Measurements from ENCODE around the gene STARD9. TPM values are rescaled to one million over a fixed set of nuclear protein-coding genes. Genes with fewer than 3 reads are reported as not detected.
"Not testable (repeated sequence)": the region's sequence is repeated elsewhere in the genome, so short reads cannot be mapped to it uniquely, and the experiment has no call there.

Gene STARD9
- total RNA-seq, 1 donor from 2014 or later, result 41.8 TPM

DNA sequence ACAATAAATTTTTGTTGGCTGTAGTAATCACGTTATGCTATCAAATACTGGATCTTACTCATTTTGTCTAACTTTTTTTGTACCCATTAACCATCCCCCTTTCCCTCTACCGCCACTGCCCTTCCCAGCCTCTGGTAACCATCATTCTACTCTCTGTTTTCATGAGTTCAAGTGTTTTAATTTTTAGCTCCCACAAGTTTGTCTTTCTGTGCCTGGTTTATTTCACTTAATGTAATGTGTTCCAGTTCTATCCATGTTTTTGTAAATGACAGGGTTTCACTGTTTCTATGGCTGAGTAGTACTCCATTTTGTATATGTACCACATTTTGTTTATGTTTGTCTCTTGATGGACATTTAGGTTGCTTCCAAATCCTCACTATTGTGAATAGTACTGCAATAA lies 52.1 kb downstream of the STARD9 start:
- DNase-seq, result no peak

DNA sequence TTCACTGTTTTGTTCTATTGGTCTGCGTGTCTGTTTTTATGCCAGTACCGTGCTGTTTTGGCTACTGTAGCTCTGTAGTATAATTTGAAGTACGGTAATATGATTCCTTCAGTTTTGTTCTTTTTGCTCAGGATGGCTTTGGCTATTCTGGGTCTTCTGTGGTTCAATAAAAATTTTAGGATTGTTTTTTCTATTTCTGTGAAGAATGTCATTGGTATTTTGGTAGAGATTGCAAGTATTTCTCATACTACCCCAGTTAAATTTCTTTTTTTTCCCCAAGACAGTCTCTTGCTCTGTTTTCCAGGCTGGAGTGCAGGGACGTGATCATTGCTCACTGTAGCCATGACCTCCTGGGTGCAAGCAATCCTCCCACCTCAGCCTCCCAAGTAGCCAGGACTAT lies 53.4 kb downstream of the STARD9 start:
- DNase-seq, result no peak

DNA sequence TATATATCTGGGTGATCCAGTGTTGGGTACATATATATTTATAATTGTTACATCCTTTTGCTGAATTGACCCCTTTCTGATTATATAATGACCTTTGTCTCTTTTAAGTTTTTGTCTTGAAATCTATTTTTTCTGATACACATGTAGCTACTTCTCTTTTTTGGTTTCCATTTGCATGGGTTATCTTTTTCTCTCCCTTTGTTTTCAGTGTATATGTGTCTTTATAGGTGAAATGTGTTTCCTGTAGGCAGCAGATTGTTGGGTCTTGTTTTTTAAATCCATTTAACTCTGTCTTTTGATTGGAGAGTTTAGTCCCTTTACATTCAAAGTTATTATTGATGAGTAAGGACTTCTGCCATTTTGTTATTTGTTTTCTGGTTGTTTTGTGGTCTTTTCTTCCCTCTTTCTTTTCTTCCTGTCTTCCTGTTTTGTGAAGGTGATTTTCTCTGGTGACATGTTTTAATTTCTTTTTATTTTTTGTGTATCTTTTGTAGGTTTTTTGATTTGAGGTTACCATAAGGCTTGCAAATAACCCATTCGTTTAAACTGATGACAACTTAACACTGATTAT lies 56.8 kb downstream of the STARD9 start:
- DNase-seq, result no peak

DNA sequence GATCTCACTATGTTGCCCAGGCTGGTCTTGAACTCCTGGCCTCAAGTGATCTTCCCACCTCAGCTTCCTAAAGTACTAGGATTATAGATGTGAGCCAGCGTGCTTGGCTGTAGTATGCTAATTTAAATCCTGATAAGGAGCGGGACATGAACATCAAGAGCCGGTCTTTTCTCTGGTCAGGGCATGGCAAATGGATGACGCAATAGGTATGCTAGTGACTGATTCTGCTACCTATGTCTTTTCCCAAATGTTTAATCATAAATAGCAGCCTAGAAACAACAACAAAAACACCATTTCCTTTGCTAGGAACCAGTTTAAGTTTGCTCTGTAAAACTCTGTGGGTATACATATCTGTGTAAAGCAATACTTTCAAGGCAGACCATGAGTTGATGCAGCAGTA lies 64.7 kb downstream of the STARD9 start:
- DNase-seq, result no peak

DNA sequence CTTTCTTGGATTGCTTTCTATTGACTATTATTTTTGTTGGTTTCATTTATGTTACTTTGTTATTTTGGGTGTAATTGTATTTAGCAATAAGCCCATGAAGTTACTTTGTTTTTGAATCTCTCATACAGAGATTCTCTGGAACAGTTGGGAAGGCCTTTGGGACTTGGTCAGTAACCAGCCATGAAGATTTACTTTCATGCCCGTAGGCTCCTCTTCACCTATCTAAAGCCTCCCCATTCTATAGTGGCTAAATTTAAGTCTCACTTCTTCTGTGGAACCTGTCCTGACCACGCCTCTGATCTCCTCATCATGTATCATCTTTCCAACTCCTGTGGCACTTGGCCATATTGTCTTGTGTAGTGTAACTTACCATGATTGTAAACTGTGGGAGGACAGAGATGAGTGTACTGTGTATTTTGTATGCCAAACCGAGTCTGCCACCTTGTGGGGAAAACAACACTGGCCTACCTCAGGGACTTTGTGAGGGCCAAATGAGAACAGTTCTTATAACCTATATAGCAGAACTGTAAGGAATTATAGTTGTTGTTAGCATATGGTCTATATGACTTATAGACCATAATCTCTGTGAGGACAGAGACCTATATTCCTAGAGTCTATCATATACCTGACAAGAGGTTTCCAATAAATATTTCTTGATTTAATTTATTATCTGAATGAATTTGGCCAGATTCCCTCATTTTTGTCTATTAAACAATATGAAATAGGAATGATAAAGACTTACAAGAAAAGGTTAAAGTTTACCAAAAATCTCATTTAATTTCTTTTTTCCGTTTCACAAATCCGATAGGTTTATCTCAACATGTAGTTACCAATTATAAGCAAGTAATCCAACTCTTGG lies 75.0 kb downstream of the STARD9 start:
- peak; percentile 81 for DNase-seq

DNA sequence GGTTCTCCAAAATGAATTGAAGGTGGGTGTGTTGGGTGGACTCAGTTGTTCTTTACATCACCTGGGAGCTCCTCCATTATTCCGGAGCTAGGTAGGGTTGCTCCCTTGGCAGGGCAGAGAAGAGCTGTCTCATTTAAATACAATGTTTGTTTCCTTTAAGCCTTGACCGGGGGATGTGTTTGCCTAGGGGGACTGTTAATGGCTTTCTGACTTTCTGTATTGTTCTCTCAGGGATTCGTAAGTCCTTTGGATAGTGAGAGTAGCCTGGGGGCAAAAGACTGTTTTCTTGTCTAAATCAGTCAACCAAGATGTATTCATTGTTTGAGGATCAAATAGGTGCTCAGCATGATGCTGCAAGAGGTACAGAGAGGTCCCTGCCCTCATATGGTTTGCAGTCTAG lies 90.4 kb downstream of the STARD9 start:
- DNase-seq, result no peak

DNA sequence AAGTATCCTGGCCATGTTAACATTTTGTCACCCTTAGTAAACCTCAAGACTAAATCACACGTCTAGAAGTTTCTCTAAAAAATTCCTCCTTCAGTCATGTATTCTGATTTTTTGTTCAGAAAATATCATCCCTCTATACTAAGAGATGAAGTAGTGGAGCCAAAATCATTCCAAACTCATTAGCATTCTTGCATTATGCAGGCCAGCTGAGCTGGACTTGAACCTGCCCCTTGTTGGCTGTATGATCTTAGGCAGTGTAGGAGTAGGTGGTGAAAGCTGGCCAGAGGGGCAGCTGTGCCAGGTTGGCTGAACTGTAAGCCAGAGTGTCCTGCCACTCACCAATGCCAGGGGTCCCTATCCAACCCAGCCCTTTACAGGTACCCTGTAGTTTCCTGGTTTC lies 92.4 kb downstream of the STARD9 start:
- no peak for DNase-seq

DNA sequence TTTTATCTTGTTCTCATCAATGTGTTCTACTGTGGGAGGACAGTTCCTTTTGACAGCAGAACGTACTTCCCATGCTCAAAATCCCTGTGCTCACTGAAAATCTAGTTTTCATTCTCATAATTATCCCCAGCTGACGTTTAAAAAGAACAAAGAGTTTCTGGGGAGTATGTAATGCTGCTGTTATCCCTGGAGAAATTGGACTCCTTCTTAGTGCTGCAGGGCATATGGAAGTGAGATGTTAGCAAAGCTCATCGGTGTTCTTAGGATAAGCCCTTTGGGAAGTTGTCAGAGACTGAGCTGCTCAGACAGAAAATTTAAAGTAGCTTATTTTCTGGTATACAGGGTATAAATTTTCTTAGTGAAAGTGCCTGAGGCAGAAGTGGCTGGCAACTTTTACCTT lies 95.0 kb downstream of the STARD9 start:
- peak; percentile 2 for DNase-seq

DNA sequence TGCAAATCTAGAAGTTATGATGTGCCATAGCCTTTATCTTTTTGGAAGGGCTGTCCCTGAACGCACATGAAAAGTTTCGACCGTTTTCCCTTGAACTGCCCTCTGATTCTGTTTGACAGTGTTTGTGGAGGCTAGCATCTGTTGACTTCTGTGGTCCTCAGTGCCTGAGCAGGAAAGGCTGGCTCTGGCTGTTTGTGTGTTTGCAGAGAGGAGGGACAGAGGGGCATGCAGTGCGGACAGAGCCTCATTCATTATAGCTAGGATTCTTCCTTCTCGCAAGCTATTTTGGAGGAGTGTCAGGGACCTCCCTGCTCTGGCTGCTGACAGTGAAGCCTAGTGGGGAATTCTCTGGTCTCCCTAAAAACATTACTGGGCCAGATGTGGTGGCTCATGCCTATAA lies 97.0 kb downstream of the STARD9 start:
- no peak for DNase-seq

DNA sequence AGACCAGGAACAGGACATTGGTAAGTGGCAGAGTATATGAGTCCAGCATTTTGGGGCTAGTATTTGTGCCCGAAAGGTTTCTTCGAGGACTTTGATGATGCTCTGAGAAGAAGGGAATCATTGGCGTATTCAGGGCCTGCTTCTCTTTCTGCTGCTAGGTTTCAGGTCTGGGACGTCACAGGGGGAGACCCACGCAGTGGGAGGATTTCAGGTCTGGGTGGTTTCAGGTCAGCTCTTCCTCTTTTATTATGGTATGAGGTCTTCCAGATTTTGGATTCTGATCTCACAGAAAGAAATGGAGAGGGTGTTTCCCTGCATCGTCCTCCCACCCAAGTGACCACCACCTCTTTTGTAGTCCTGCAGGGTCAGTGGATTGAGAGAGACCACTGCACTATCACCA lies 99.1 kb downstream of the STARD9 start:
- DNase-seq, result no peak

DNA sequence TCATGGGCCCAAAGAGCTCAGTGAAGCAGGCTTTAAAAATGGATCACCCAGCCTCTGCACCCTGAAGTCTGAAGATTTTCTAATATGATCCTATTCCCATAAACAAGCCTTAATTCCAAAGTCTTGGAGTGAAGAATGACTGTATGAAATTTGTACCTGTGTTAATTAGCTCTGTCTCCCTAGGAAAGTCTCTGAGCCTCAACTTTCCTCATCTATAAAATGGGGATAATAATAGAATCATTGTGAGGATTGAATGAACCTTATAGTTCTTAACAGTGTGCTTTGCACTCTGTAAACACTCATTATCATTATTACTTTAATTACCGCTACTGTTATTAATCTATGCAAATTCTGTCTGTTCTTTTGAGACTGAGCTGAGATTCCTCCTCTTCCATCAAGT lies 99.6 kb downstream of the STARD9 start:
- no peak for DNase-seq

DNA sequence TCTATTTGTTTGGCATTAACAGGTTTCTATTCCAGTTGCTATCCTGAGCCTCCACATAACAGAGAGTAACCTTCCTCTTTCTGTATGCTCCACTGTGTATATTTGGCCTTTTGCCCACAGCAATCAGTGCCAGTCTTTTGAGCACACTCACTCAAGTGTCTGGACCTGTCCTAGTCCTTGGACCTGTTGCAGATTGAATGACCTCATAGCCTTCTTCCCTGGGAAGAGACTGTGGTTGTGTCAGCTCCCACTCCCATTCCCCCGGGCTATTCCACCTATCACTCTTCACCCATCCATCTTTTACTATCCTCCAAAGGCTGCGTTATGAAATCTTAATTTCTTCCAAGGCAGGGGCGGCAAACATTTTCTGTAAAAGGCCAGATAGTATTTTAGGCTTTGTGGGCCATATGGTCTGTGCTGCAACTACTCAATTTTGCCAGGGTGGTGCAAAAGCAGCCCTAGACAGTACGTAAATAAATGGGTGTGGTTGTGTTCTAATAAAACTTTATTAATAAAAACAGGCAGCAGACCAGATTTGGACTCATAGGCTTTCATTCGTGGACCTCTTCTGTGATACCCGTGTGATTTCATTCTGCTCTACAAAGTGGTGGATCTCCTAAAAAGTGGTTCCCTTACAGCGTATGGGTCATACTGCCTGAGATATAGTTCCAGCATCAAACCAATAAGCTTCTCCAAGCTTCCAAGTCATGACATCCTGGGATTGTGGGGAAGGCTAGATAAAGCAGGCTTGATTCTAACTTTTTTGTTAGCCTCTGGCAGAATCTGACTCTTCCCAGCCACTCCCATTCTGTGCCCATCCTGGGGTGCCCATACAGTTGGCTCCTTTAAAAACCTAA lies 104.1 kb downstream of the STARD9 start:
- DNase-seq, result no peak

DNA sequence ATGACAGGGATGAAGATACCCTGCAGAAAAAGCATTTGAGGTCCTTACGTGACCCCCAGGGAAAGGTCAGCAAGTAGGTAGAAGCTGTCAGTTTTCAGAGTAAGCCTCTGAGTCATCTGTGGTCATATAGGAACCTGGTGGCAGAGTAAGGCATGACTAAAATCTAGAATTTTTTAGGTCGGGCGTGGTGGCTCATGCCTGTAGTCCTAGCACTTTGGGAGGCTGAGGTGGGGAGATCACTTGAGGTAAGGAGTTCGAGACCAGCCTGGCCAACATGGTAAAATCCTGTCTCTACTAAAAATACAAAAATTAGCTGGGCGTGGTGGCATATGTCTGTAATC lies 104.7 kb downstream of the STARD9 start:
- DNase-seq, result not testable (repeated sequence)

DNA sequence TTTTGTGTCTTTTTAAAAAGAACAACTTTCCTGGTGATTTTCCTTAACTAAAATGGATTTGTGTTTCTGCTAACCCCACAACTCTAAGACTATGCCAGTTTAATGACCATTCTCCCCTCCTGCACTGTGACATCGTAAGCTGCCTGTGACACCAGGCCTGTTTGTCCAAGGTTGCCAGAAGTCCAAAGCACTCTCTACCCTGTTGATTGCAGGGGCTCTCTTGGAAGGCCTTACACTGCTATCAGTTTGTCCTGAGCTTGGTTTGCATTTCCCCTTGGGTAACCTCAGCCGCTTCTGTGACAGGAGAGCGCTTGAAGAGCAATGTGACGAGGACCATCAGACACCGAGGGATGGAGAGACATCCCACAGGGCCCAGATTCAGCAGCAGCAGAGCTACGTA lies 105.7 kb downstream of the STARD9 start:
- no peak for DNase-seq

DNA sequence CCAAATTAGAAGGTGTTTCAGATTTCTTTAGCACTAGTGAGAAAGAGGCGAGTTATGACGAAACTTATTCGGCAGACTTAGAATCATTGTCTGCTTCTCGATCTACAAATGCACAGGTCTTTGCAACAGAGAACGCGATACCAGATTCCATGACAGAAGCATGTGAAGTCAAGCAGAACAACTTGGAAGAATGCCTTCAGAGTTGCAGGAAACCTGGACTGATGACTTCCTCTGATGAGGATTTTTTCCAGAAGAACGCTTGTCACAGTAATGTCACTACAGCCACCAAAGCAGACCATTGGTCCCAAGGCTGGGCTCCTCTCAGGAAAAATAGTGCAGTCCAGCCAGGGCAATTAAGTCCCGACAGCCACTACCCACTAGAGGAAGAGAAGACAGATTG lies 110.9 kb downstream of the STARD9 start:
- no peak for DNase-seq

DNA sequence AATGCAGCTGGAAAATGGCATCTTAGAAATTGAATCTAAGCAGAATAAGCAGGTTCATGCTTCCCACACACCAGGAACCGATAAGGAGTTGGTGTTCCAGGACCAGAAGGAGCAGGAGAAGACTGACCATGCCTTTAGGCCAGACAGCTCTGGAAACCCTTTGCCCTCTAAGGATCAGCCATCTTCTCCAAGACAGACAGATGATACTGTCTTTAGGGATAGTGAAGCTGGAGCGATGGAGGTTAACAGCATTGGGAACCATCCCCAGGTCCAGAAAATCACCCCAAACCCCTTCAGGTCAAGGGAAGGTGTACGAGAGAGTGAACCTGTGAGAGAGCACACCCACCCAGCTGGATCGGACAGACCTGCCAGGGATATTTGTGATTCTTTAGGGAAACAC lies 112.3 kb downstream of the STARD9 start:
- no peak for DNase-seq

DNA sequence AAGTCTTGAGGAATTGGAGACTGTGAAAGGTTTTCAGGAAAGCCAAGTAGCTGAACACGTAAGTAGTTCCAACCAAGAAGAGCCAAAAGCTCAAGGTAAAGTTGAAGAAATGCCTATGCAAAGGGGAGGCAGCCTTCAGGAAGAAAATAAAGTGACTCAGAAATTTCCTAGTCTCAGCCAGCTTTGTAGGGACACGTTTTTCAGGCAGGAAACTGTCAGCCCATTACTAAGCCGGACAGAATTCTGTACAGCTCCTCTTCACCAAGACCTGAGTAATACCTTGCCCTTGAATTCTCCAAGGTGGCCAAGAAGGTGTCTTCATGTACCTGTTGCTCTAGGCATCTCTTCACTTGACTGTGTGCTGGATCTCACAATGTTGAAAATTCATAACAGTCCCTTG lies 112.9 kb downstream of the STARD9 start:
- DNase-seq, result no peak

DNA sequence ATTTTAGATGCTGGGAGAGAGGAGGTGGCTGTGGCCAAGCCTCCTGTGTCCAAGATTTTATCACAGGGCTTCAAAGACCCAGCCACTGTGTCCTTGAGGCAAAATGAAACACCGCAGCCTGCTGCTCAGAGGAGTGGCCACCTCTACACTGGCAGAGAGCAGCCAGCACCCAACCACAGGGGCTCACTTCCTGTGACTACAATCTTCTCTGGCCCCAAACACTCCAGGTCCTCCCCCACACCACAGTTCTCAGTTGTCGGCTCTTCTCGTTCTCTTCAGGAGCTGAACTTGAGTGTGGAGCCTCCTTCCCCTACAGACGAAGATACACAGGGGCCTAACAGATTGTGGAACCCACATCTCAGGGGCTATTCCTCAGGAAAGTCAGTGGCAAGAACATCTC lies 115.9 kb downstream of the STARD9 start:
- no peak for DNase-seq

DNA sequence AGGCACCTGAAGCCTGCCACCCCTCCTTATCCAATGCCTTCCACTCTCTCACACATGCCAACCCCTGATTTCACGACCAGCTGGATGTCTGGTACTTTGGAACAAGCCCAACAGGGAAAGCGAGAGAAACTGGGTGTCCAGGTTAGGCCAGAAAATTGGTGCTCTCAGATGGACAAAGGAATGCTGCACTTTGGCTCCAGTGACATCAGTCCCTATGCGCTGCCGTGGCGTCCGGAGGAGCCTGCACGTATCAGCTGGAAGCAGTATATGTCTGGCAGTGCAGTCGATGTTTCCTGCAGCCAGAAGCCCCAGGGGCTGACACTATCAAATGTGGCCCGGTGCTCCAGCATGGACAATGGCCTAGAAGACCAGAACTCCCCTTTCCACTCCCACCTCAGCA lies 116.4 kb downstream of the STARD9 start:
- no peak for DNase-seq

DNA sequence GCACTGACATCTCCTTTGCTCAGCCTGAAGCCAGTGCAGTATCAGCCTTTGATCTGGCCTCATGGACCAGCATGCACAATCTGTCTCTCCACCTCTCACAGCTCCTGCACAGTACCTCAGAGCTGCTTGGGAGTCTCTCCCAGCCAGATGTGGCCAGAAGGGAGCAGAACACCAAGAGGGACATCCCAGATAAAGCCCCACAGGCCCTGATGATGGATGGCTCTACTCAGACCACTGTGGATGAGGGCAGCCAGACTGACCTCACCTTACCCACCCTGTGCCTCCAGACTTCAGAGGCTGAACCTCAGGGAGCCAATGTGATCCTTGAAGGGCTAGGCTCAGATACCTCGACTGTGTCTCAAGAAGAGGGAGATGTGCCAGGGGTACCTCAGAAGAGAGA lies 117.1 kb downstream of the STARD9 start:
- no peak for DNase-seq

DNA sequence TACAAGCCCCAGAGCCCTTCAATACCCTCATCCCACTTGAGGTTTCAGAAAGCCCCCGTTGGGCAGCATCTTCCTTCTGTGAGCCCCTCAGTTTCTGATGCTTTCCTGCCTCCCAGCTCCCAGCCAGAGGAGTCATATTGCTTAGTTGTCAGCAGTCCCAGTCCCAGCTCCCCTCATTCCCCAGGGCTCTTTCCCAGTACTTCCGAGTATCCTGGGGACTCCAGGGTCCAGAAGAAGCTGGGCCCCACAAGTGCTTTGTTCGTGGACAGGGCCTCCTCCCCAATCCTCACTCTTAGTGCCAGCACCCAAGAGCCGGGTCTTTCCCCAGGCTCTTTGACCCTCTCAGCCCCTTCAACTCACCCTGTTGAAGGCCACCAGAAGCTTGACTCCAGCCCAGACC lies 117.6 kb downstream of the STARD9 start:
- DNase-seq, result no peak

DNA sequence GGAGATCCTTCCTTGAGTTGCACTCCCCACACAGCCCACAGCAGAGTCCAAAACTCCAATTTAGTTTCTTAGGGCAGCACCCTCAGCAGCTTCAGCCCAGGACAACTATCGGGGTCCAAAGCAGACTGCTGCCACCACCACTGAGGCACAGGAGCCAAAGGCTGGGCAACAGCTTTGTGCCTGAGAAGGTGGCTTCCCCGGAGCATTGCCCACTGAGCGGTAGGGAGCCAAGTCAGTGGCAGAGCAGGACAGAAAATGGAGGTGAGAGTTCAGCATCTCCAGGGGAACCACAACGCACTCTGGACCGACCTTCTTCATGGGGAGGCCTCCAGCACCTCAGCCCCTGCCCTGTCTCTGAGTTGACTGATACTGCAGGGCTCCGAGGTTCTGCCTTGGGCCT lies 118.1 kb downstream of the STARD9 start:
- DNase-seq, result no peak

DNA sequence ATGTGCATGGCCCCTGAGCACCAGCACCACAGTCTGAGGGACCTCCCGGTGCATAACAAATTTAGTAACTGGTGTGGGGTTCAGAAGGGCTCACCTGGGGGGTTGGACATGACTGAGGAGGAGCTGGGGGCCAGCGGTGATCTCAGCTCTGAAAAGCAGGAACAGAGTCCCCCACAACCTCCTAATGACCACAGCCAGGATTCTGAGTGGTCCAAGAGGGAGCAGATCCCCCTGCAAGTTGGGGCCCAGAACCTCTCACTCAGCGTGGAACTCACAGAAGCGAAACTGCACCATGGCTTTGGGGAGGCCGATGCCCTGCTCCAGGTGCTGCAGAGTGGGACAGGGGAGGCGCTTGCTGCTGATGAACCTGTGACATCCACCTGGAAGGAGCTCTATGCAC lies 118.5 kb downstream of the STARD9 start:
- no peak for DNase-seq

DNA sequence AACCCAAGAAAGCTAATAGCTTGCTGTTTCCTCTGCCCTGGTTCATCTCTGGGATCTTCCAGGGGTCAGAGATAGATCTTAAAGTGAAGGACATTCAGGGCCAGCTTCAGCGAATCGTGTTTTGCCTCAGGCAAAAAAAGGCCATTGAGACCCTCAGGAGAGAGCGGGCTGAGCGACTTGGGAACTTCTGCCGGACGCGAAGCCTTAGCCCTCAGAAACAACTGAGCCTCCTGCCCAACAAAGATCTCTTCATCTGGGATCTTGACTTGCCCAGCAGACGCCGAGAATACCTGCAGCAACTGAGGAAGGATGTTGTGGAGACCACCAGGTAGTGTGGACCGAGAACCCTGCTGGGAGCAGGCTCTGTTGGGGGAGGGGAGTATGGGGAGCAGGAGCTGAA lies 119.0 kb downstream of the STARD9 start:
- DNase-seq, result no peak

Measured in skin of body (tissue), 2 donors.